HG02642 (cell line): Measurements from ENCODE around the gene TBC1D8.

Experiments used
- ATAC-seq: cut with Tn5 transposase; IDR thresholded peaks from one replicate; pipeline ENCODE4 v1.9.1; 2021; ENCODE audit warnings: mild to moderate bottlenecking; ENCODE audit not compliant: unreplicated experiment, poor library complexity

The TBC1D8 gene

DNA sequence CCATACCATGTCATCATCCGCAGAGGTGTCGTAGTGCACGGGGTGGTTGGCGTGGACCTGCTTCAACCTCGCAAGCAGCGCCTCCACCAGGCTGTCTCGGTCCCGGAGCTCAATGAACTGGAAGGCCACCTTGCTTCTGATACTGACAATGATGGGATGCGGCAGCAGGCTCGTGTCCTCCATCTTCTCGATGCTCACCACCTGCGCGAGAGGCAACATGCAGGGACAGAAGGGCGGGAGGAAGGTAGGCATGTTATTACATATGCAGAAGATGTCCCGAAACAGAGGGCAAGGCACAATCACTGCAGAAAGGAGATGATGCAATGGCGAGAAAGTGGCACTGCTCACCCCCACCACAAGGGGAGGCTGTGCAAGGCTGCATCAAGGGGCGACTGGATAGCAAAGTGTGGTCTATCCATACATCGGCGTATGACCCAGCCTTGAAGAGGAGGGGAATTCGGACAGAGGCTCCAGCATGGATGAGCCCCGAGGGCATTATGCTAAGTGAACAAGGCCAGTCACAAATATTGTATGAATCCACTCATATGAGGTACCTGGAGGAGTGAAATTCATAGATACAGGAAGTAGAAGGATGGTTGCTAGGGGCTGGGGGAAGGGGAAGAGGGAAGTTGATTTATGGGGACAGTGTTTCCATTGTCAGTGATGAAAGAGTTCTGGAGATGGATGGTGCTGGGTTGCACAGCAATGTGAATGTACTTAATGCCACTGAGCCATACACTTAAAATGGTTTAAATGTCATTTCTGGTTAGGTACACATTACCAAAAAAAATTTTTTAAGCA, 112.5 kb downstream of the TBC1D8 start:
- ATAC-seq, result no peak

DNA sequence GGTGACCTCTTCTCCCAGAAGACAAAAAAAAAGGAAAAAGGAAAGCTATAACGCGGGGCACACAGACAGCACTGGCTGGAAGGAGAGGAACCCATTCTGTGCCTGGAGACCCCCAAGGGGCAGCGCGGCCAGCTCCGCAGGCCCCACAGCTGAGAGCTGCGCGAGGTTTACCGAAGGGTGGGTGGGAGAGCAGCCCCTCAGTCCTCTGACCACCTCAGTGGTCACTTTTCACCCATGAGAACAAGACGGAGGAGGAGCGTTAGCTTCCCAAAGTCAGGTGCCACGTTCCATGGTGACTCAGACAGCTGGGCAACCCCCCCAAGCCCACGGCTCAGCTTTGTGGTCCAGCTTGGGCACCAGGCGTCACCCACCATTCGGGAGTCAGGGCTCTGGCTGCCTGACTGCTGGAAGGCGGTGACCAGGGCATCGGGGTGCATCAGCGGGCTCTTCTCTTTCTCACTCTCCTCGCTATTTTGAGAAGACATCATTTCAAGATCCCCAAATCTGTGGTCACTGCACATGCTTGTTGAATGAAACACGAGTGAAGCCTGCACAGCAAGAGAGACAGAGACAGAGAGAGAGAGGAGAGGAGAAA, 113.9 kb downstream of the TBC1D8 start:
- ATAC-seq, result no peak

DNA sequence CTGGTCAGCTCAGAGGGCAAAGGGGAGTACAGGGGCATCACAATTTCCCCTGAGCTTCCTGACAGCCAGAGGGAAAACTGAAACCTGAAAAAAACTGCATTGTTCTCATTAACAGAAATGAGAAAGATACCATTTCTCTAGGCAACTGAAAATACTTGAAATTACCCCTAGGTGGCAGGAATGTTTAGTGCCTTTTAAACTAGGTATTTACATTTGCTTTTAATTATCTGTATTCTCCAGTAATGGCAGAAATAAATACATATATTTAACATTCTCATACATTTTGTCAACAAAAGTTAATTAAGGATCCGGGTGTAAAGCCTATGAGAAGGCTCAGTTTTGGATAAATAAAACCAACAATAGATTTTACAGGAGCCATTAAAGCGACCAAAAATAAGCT, 114.6 kb downstream of the TBC1D8 start:
- ATAC-seq, result no peak

DNA sequence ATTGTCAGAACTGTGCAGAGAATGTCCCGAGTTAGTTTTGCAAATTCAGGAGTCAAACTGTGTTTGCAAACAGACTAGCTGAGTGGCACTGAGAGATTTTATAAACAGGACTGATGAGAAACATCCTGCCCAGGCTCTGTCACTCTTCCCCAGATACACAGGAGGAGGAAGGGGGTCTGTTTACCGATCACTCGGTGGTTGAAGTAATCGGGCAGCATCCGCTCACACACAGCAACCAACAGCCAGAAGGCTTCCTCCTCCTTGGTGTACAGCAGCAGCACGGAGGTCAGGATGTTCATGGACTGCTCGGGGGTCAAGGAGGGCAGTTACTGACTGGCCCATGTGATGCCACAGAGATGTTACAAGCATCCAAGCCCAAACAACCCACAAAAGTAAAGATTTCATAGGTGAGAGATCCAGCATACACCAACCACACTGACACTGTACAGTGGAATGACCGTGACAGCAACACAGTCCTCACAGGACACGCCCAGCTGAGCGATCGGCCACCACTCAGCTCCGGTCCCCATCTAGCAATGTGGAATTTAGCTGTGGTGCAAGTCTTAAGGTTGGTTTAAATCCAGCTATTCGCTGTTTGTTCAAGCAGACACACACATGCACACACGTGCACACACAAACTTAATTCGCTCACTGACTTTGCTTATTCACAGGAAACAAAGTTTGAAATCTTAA, 119.0 kb downstream of the TBC1D8 start:
- no peak for ATAC-seq

DNA sequence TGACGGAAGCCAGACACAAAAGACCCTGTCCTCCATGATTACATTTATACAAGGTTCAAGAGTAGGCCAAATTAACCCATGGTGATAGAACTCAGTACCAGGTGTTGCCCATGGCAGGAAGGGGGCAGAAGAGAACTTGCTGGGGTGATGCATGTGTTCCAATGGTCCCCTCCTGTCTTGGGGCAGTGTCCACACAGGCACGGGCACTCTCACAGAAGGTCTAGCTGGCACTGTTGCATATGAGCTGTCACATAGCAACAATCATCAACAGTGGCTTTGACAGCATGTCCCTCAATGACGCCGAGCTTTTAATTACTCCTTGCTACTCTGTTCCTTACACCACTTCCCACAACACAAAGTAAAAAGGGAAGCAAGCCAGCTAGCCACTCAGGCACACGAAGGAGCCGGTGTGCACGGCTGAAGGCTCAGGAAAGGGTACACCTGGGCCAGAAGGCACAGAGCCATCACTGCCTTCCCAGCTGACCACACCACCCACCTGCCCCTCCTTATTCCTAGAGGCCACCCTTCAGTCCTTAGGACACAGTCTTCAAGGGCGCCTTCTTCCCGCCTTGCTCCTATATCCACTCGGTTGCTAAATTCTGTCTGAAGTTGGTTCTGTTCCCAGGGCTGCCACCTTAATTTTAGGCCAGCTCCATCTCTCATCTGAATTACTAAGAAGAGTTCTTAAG, 120.2 kb downstream of the TBC1D8 start:
- no peak for ATAC-seq

DNA sequence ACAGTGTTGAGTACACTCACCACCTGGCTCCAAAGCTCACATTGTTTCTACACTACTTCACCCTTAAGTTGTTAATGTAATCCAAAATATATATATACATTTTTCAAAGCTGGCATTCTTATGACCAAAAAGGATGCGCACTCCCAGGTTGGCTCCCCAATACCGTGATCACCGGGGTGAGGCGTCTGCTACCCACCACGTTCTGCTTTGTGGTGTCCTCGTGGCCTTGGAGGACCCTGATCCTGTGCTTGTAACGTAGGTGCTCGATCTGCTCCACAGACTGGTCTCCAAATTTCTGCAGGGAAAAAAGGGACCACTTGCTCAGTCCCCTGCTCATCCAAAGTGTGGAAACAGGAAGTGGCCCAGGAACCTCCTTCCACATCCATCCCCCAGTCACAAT, 123.3 kb downstream of the TBC1D8 start:
- ATAC-seq, result no peak

DNA sequence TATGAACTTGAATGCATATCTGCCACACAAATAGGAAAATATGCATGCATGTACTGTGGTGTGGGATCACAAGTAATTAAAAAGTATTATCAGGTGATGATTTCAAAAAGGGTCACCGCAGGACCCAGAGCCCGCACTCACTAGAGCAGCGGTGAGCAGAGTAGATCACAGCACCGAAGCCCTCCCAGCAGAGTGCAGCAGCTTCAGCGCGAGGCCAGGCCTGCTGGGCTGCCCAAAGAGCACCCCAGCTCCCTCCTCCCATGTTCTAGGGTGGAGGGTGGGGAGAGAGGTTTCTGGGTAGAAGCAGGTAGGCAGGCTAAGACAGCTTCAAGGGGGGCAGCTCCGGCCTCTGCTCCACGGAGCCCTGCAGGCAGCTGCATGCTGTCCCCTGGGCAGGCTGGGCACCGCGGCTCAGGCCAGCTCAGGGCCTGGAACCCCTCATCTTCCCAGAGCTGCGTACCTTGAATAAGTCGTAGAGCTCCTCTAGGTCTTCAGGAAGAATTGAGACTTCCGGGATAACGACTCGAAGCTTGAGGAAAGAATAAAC, 124.2 kb downstream of the TBC1D8 start:
- no peak for ATAC-seq

DNA sequence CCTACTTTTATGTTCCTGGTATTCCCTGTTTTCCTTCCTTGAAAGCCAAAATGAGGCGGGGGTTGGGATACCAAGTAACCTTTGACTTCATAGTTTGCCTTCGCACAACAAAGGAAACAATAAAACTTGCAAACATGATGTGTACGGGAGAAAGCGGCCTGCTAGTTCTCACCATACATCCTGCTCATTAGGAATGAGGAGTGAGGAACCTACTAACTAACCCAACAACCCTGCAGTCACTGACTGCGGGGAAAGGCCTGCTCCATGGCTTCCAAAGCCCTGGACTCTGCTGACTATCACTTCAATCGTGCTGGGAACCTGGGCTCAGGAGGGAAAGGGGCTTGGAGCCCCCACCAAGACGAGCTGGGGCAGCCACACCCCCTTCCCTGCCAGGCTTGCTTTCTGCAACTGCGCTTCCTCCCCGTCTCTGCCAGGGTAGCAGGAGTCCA, 124.9 kb downstream of the TBC1D8 start:
- no peak for ATAC-seq

DNA sequence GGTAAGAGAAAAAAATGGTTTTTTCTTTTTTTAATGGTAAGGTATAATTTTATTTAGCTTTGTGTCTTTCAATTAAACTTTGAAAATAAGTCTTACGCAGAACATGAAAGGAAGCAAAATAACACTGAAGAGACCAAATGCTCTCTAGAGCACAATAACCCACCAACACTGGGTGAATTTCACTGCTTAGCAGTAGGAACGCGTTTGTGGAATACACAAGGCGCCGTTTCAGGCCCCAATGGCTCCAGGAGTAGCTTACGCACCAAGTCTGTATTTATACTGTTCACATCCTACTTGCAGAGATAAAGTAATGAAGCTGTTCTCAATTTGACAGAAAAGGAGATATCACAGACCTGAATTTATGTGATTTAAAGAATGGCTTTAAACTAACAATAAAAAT, 125.6 kb downstream of the TBC1D8 start:
- no peak for ATAC-seq

DNA sequence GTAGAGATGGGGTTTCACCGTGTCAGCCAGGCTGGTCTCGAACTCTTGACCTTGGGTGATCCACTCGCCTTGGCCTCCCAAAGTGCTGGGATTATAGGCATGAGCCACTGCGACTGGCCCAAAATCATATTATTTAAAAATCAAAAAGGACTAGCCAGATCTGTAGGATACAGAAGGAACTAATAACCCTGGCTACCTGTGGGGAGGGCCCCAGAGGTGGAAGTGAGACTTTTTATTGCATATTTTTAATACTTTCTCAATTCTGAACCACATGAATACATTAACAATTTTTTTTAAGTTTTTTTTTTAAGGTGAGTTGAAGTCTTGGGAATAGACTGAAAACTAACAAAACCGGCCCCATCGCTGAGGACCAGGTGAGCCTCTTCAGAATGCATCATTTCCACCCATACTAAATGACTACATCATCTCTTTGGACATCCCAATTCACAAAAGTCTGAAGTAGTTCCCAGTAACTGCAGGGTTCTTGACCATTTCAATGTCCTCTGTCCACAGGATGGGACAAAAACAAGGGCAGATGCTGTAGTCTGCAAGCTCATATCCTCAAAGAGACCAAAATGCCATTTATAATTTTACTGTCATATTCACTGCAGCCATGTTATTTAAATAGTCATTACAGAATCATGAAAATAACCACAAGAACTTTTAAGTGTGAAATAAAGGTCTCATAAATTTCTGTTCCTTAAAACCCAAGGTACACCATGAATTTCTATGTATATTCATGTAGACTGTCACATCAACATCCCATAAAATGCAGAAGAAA, 127.7 kb downstream of the TBC1D8 start:
- ATAC-seq, result no peak

DNA sequence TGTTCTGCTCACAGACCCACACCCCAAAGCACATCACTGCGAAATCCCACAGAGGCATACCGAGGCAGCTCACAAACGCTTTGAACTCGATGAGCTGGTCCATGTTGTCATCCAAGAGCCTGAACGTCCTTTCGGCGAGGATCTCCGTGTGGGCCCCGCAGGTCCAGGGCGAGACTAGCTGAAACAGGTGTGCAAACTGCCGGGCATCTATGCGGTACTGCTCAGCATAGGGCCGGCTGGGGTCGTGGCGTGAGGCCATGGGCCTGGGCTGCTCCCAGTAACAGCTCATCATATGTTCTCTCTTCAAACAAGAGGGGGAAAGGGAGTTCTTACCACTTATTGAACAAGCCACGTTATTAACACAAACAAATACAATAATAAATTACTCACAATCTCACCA, 129.0 kb downstream of the TBC1D8 start:
- ATAC-seq, result no peak

DNA sequence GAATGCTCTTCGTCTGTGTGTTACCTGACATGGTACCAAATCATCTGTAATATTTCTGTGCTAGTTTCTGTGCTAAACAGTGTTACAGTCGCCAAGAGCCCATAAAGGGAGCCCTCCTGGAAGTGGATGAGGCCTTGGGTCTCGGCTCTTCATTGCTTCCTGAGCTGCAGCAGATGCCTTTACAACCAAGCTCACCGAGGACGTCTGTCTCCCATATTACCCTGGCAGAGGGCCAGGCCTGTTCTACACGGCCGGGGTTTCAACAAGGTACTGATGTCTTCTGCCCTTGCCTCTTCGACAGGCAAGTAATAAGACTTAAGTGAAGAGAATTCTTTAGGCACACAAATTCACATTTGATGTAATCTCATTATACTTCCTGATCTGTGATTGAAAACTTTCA, 132.2 kb downstream of the TBC1D8 start:
- ATAC-seq, result no peak

DNA sequence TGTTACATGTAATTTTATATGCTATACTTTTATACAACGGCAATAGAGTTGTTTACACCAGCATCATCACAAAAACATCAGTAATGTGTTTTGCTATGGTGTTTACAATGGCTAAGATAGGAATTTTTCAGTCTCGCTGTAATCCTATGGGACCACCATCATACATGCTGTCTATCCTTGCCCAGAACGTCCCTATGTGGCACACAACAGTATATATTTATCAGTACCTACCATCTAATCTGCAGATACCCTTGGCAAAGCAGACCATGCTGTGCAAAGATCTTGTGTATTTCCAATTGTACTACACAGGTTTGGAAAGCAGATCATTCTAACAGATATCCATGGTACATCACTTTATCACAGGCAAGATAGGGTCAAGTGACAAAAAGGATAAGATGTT, 133.8 kb downstream of the TBC1D8 start:
- ATAC-seq, result no peak

DNA sequence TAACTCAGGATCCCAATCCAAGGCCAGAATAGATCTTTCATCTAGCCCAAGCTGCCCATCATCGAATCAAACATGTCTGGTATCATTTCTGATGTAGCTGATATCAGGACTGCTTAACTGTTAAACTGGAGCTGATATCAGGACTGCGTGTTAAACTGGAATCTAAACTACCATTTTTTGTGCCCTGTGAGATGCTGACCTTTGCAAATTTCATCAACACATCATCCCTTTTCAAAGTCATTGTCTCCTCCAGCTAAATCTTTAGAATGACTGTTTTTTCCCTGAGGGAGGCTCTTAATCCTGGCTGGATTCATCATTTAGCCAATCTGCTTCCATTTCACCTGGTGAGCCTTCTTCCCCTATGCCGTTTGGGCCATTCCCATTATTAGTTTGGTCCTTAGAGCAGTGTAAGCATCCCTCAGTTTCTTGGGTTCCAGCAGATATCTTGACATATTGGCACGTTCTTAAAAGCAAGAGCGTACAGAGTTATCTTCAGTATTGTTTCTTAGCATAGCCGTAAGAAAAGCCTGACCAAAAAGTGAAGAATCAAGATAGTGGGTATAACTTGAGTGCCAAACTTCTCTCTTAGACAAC, 136.8 kb downstream of the TBC1D8 start:
- no peak for ATAC-seq

DNA sequence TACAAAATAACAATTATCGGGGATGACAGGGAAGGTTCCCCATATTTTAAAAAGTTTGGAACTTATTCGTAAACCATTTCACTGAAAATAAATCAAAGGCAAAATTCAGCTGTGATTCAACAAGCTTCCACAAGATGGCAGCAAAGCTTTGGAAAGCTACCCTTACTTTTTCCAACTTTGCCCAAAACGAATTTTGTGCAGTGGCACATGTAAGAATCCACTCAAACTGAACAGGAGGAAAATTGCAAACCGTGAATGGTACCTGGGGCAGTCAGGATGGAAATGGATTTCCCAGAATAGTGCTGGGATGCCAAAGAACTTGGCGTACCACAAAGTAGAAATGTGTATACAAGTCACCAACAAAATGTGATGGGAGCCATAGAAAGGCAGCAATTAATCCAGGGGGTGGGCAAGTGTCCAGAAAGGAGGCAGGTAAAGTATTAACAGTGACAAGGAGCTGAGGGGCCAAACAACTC, 138.4 kb downstream of the TBC1D8 start:
- no peak for ATAC-seq

DNA sequence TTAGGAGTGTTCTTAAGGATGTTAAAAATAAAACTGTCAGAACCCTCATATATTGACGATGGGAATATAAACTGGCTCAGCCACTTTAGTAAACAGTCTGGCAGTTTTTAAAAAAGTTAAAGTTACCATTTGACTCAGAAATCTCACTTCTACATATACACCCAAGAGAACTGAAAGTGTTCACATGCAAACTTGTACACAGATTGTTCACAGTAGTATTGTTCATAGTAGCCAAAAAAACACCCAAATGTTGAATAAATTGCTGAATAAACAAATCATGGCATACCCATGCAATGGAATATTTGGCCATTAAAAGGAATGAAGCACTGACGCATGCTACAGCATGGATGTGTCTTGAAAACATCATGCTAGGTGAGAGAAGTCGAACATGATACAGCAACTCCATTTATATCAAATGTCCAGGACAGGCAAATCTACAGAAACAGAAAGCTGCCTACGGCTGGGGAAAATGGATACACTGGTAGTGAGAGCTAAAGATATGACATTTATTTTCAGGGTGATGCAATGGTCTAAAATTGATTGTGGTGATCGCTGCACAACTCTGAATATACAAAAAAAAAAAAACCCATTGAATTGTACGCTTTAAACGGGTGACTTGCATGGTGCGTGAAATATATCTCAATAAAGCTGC, 139.0 kb downstream of the TBC1D8 start:
- peak; percentile 86 for ATAC-seq

DNA sequence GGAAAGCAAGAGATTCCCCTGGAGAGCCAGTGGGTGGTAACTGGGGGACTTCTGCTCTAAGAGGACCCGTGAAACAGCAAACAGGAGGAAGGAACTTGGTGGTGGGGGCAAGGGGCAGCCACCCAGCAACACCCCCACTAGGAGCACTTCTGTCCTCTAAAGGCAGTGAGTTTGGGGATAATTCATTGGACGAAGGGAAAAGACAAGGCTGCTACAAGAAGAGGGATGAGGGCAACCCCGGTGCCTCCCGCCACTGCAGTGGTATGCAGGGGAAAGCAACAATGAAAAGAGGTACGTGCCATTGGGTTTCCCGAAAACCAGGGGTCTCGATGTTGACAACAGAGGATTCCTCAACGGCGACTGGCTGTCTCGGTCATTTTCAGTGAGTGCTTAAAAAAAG, 140.0 kb downstream of the TBC1D8 start:
- no peak for ATAC-seq

DNA sequence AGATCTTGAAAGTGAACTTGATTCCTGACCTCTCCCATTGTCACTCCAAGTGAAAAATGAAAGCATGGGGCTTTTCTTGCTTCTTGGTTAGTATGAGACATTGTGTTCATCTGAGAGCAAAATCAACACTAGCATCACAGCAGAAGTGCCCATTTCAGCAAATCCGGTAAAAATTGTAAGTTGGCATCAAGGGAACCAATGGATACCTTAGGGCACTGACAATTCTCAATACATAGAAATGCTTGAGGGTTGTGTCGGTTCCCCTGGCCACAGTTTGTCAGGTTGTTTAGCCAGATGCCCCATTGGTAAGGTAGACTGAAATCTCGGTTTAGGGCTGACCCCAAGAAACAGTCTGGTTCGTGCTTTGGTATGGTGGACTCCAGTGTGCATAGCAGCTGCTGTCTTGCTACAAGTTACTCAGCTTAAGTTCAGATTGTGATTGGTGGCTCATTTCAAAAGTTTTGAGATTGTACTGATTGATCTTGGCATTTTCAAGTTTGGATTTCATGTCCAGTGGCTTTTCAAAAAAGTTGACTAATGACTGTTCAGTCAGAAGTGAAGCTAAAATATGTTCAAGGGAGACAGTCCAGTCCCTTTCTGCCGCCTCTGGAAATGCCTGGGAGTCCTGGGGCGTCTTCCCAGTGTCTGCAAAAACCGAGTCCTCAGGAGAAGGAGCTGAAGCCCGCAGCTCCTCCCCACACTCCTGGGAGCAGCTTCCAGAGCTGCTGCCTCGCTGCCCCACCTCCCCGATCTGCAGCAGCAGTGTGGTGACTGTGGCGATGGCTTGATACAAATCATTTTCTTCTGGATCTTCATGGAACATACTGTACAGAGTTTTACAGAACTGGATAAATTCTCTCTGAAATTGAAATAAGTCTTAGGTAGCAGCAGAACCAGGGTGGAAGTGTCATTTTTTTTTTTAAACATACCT, 143.5 kb downstream of the TBC1D8 start:
- ATAC-seq, result no peak
